K562 (cell line): Measurements from ENCODE around the gene UFC1.

Experiments
- POLR2A ChIP-seq: fragments of 450-650 bp; conservative IDR thresholded peaks from 2 replicates; pipeline ENCODE4 v1.6.1; 2016
- POLR2AphosphoS5 ChIP-seq: IDR thresholded peaks from 2 replicates; pipeline ENCODE4 v1.6.1; 2011; ENCODE audit warnings: mild to moderate bottlenecking, low read depth, low read length, moderate library complexity; ENCODE audit not compliant: control insufficient read depth, insufficient read depth
- SMAD3 ChIP-seq: fragments of 450-650 bp; formaldehyde crosslinking; conservative IDR thresholded peaks from 2 replicates; pipeline ENCODE4 v1.4.0; 2020; ENCODE audit warnings: mild to moderate bottlenecking
- SP2 ChIP-seq: IDR thresholded peaks from 2 replicates; pipeline ENCODE4 v1.6.1; 2011; ENCODE audit warnings: mild to moderate bottlenecking, low read depth, low read length, moderate library complexity; ENCODE audit not compliant: poor library complexity, severe bottlenecking; ENCODE audit errors: extremely low read depth
- TAF1 ChIP-seq: IDR thresholded peaks from 2 replicates; pipeline ENCODE4 v1.6.1; 2011; ENCODE audit warnings: mild to moderate bottlenecking, low read length, moderate library complexity; ENCODE audit not compliant: insufficient read depth, control insufficient read depth, severe bottlenecking; ENCODE audit errors: extremely low read depth
- TBP ChIP-seq: optimal IDR thresholded peaks from 2 replicates; pipeline ENCODE3; 2011; ENCODE audit warnings: low read depth, low read length, improper control_type of control experiment
- ZNF584 ChIP-seq: fragments of 200-800 bp; sonication (Bioruptor generic); IDR thresholded peaks from 2 replicates; pipeline ENCODE4 v1.6.1; 2016; ENCODE audit warnings: low read depth, mild to moderate bottlenecking, missing genetic modification characterization, missing compliant biosample characterization

GRCh38 chr1:161195171-161195570 is 41.4 kb downstream of the UFC1 start:
- TF ChIP-seq POLR2AphosphoS5 (no peak), POLR2A (no peak), TAF1 (no peak), SP2 (no peak), ZNF584 (no peak), TBP (no peak), SMAD3 (CRISPR knock-in tag) (no peak)
